KMS-11 (cell line): ENCODE data around the gene TPRA1.

ENCODE experiments used
- H2AFZ ChIP-seq: fragments of 200-600 bp; sonication (generic); 2 replicates; pipeline ENCODE4 v1.6.1; 2016; ENCODE audit warnings: antibody characterized with exemption, mixed run types, low read depth
- H3K27ac ChIP-seq: fragments of 200-600 bp; sonication (generic); 2 replicates; pipeline ENCODE4 v1.6.1; 2016; ENCODE audit warnings: mild to moderate bottlenecking, mixed run types
- H3K27me3 ChIP-seq: fragments of 200-600 bp; sonication (generic); 2 replicates; pipeline ENCODE4 v1.6.1; 2017; ENCODE audit warnings: mild to moderate bottlenecking, low read depth, mixed run types, moderate library complexity; ENCODE audit not compliant: insufficient read depth
- H3K36me3 ChIP-seq: fragments of 200-600 bp; sonication (generic); 2 replicates; pipeline ENCODE4 v1.6.1; 2017; ENCODE audit warnings: mild to moderate bottlenecking, mixed run types; ENCODE audit not compliant: insufficient read depth
- H3K4me1 ChIP-seq: fragments of 200-600 bp; sonication (generic); 2 replicates; pipeline ENCODE4 v1.6.1; 2016; ENCODE audit warnings: mild to moderate bottlenecking, low read depth, mixed run types; ENCODE audit not compliant: poor library complexity, severe bottlenecking
- H3K4me2 ChIP-seq: fragments of 200-600 bp; sonication (generic); 2 replicates; pipeline ENCODE4 v1.7.0; 2016; ENCODE audit warnings: mild to moderate bottlenecking, mixed run types
- H3K4me3 ChIP-seq: fragments of 200-600 bp; sonication (generic); IDR thresholded peaks from 2 replicates; pipeline ENCODE4 v1.6.1; 2017; ENCODE audit warnings: low read depth, low read length, mixed read lengths; ENCODE audit not compliant: insufficient read depth
- H3K79me2 ChIP-seq: fragments of 200-600 bp; sonication (generic); 2 replicates; pipeline ENCODE4 v1.6.1; 2016; ENCODE audit warnings: low read depth, mixed run types; ENCODE audit not compliant: insufficient read depth
- H3K9ac ChIP-seq: fragments of 200-600 bp; sonication (generic); 2 replicates; pipeline ENCODE4 v1.6.1; 2016; ENCODE audit warnings: mild to moderate bottlenecking, mixed run types
- H4K20me1 ChIP-seq: fragments of 200-600 bp; sonication (generic); 2 replicates; pipeline ENCODE4 v1.6.1; 2016; ENCODE audit warnings: mild to moderate bottlenecking, mixed run types; ENCODE audit not compliant: insufficient read depth
- TF ChIP-seq, protein P1 (sequence below): fragments of 200-600 bp; sonication (generic); conservative IDR thresholded peaks from 2 replicates; pipeline ENCODE4 v1.6.1; 2017; ENCODE audit warnings: low read depth, mild to moderate bottlenecking, antibody characterized with exemption, low read length, moderate library complexity, mixed read lengths

Gene TPRA1

GRCh38 chr3:127524296-127524896, 66.1 kb downstream of the TPRA1 start:
- no peaks in the 10 kb centered on the region for H4K20me1 ChIP-seq
- H3K27me3 ChIP-seq: no peaks in the 10 kb centered on the region
- no peak overlapping the region for H3K9ac ChIP-seq
- H3K4me3 ChIP-seq: no peak overlapping the region
- no peaks in the 10 kb centered on the region for H3K36me3 ChIP-seq
- no peak overlapping the region for H2AFZ ChIP-seq
- H3K4me2 ChIP-seq: no peak overlapping the region
- H3K79me2 ChIP-seq: no peaks in the 10 kb centered on the region
- H3K27ac ChIP-seq: no peak overlapping the region
- H3K4me1 ChIP-seq: no peaks in the 10 kb centered on the region
- TF ChIP-seq, protein P1, sequence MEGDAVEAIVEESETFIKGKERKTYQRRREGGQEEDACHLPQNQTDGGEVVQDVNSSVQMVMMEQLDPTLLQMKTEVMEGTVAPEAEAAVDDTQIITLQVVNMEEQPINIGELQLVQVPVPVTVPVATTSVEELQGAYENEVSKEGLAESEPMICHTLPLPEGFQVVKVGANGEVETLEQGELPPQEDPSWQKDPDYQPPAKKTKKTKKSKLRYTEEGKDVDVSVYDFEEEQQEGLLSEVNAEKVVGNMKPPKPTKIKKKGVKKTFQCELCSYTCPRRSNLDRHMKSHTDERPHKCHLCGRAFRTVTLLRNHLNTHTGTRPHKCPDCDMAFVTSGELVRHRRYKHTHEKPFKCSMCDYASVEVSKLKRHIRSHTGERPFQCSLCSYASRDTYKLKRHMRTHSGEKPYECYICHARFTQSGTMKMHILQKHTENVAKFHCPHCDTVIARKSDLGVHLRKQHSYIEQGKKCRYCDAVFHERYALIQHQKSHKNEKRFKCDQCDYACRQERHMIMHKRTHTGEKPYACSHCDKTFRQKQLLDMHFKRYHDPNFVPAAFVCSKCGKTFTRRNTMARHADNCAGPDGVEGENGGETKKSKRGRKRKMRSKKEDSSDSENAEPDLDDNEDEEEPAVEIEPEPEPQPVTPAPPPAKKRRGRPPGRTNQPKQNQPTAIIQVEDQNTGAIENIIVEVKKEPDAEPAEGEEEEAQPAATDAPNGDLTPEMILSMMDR: no peak
